Activated T-cell treated with anti-CD3 and anti-CD28 coated beads for 24 hours (primary cell): Measurements from ENCODE around the gene RFC1.
"Not testable (repeated sequence)": the region's sequence is repeated elsewhere in the genome, so short reads cannot be mapped to it uniquely, and the experiment has no call there.

Source experiments
- DNase-seq: peaks from one replicate; pipeline ENCODE4 v3.0.0-alpha.2; 2020; ENCODE audit warnings: low read depth

RFC1 gene

GRCh38 chr4:39365830-39366771 is at the start of gene RFC1:
Gene RFC1, minus strand, starts transcription at chr4:39366362. Its CDS starts 121 bp downstream, at chr4:39366241.
- DNase-seq = peak; percentile 90

- DNase-seq = no peak
These were observed 49.6 kb upstream of the RFC1 start for GRCh38 chr4:39415678-39416283.

- not testable (repeated sequence) for DNase-seq
These were observed 45.4 kb upstream of the RFC1 start for GRCh38 chr4:39411561-39411960.

GRCh38 chr4:39410415-39410814 is 44.3 kb upstream of the RFC1 start:
- no peak for DNase-seq

- no peak for DNase-seq
These were observed 41.4 kb upstream of the RFC1 start for GRCh38 chr4:39407584-39407885.

GRCh38 chr4:39406763-39407583 is 40.8 kb upstream of the RFC1 start, which contains the start of gene KLB:
Gene KLB, plus strand, starts transcription at chr4:39406930. Its CDS starts 20 bp downstream, at chr4:39406950.
- no peak for DNase-seq

- not testable (repeated sequence) for DNase-seq
These were observed 35.5 kb upstream of the RFC1 start for GRCh38 chr4:39401640-39402039.

- DNase-seq = no peak
These were observed 28.5 kb upstream of the RFC1 start for GRCh38 chr4:39394706-39395105.

GRCh38 chr4:39390603-39391002 is 24.4 kb upstream of the RFC1 start:
- DNase-seq = no peak

GRCh38 chr4:39384563-39384962 is 18.4 kb upstream of the RFC1 start:
- DNase-seq = no peak

GRCh38 chr4:39383690-39384089 is 17.5 kb upstream of the RFC1 start:
- no peak for DNase-seq

- DNase-seq = no peak
These were observed 9.3 kb upstream of the RFC1 start for GRCh38 chr4:39375478-39375877.

GRCh38 chr4:39371209-39371608 is 5.0 kb upstream of the RFC1 start:
- DNase-seq = not testable (repeated sequence)

GRCh38 chr4:39369301-39369700 is 3.1 kb upstream of the RFC1 start:
- DNase-seq = no peak

- no peak for DNase-seq
These were observed 1.0 kb upstream of the RFC1 start for GRCh38 chr4:39367166-39367565.

GRCh38 chr4:39365360-39365759 is 802 bp downstream of the RFC1 start:
- DNase-seq = no peak

- no peak for DNase-seq
These were observed 2.3 kb downstream of the RFC1 start for GRCh38 chr4:39363773-39364393.

GRCh38 chr4:39362827-39363226 is 3.3 kb downstream of the RFC1 start:
- DNase-seq = no peak

- DNase-seq = not testable (repeated sequence)
These were observed 5.6 kb downstream of the RFC1 start for GRCh38 chr4:39360611-39361010.

GRCh38 chr4:39357002-39357401 is 9.2 kb downstream of the RFC1 start:
- no peak for DNase-seq

GRCh38 chr4:39354254-39354552 is 12.0 kb downstream of the RFC1 start:
- no peak for DNase-seq
